ENCODE measurements around the gene TTC36.

DNA sequence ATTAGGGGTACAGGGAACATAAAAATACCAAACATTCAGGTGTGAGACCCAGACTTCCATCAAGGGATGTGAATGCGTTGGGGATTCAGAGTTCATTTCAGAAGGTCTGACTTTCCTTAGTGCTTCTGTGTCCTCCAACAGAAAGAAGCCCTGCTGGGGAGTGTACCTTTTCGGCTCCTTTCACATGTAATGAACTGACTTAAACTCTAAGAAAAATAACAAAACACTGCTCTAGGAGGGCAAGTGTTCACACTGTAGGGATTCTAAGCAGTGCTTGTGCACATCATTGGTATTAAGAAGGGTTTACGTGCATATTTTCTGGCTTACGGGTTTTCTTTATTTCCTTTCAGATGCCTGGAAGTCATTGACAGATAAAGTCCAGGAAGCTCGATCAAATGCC is 15.7 kb upstream of the TTC36 start:
- TF ChIP-seq, protein P1, sequence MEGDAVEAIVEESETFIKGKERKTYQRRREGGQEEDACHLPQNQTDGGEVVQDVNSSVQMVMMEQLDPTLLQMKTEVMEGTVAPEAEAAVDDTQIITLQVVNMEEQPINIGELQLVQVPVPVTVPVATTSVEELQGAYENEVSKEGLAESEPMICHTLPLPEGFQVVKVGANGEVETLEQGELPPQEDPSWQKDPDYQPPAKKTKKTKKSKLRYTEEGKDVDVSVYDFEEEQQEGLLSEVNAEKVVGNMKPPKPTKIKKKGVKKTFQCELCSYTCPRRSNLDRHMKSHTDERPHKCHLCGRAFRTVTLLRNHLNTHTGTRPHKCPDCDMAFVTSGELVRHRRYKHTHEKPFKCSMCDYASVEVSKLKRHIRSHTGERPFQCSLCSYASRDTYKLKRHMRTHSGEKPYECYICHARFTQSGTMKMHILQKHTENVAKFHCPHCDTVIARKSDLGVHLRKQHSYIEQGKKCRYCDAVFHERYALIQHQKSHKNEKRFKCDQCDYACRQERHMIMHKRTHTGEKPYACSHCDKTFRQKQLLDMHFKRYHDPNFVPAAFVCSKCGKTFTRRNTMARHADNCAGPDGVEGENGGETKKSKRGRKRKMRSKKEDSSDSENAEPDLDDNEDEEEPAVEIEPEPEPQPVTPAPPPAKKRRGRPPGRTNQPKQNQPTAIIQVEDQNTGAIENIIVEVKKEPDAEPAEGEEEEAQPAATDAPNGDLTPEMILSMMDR (IDR thresholded peaks at IDR 0.05; ENCODE audit: low read depth, low read length) = no peak
- no peak for TF ChIP-seq POLR2A (IDR thresholded peaks at IDR 0.05; ENCODE audit: extremely low read depth, insufficient read length)

All from NB4 (cell line).